ENCODE measurements around the gene CPD. TPM values are rescaled to one million over a fixed set of nuclear protein-coding genes. Genes with fewer than 3 reads are reported as not detected.

Gene CPD
- total RNA-seq, 1 experiment from 2014 or later = 47.9 TPM

DNA sequence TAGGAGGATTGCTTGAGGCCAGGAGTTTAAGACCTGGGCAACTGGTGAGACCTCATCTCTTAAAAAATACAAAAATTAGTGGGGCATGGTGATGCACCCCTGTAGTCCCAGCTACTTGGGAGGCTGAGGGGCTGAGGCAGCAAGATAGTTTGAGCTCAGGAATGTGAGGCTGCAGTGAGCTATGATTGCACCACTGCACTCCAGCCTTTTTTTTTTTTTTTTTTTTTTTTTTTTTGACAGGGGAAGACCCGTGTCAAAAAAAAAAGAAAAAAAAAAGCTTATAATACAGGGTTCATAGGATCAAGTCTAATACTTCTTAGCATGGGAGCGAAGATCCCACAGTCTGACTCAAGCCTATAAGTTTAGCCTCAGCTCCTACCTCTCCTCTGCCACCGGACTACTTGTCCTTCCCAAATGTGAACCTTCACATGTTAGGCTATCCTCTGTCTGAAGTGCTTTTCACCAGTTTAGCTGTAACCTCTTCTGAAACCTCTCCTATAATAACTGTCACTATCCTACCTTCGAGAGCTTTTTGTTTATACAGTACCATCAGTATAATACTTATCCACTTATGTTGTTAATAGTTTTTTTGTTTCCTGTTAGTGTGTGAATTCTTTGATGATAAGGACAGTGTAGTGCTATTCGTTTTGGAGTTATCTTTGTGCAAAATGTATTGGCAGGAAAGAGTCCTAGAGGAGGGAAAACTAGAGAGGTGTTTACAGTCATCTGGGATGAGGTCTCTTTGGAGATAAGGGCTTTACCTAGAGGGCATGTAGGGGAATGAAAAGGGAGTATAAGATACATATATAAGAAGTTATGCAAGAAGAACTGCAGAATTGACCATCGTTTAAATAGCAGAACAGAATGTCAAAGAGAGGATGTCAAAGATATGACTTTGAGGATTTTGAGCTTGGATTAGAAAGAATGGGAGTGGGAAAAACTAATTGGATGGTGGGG, 15.5 kb downstream of the CPD start:
- DNase-seq (ENCODE audit: unreplicated experiment) = no peak
- Mint-ChIP-seq H3K4me1 (ENCODE audit: insufficient read depth, unreplicated experiment) (peaks cover 6% of the 10 kb centered on the region), H3K9me3 (ENCODE audit: unreplicated experiment) (no peaks in the 10 kb centered on the region), H3K27me3 (ENCODE audit: insufficient read depth, unreplicated experiment) (no peaks in the 10 kb centered on the region), H3K27ac (ENCODE audit: low read depth, unreplicated experiment) (no peak overlapping the region), H3K36me3 (ENCODE audit: insufficient read depth, unreplicated experiment) (peaks cover 16% of the 10 kb centered on the region), H3K4me3 (ENCODE audit: unreplicated experiment) (no peak overlapping the region)
- intact Hi-C loops (cut with micrococcal nuclease) = no loop called here
- ChIA-PET POLR2A (interaction anchor here (0.6 to 2.9 kb wide), 5 partner anchors 8 to 71 kb away, joined by 3 to 17 read pairs (median 4); no protein-coding TSS in a partner anchor), CTCF (interaction anchor here (0.6 to 2.1 kb wide), 4 partner anchors 55 to 269 kb away, joined by 3 to 11 read pairs (median 4); no protein-coding TSS in a partner anchor)
- TF ChIP-seq, protein P1, sequence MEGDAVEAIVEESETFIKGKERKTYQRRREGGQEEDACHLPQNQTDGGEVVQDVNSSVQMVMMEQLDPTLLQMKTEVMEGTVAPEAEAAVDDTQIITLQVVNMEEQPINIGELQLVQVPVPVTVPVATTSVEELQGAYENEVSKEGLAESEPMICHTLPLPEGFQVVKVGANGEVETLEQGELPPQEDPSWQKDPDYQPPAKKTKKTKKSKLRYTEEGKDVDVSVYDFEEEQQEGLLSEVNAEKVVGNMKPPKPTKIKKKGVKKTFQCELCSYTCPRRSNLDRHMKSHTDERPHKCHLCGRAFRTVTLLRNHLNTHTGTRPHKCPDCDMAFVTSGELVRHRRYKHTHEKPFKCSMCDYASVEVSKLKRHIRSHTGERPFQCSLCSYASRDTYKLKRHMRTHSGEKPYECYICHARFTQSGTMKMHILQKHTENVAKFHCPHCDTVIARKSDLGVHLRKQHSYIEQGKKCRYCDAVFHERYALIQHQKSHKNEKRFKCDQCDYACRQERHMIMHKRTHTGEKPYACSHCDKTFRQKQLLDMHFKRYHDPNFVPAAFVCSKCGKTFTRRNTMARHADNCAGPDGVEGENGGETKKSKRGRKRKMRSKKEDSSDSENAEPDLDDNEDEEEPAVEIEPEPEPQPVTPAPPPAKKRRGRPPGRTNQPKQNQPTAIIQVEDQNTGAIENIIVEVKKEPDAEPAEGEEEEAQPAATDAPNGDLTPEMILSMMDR (IDR thresholded peaks at IDR 0.05; ENCODE audit: unreplicated experiment) = no peak
- BruUV-seq (replicated peaks) = no TSS peak

DNA sequence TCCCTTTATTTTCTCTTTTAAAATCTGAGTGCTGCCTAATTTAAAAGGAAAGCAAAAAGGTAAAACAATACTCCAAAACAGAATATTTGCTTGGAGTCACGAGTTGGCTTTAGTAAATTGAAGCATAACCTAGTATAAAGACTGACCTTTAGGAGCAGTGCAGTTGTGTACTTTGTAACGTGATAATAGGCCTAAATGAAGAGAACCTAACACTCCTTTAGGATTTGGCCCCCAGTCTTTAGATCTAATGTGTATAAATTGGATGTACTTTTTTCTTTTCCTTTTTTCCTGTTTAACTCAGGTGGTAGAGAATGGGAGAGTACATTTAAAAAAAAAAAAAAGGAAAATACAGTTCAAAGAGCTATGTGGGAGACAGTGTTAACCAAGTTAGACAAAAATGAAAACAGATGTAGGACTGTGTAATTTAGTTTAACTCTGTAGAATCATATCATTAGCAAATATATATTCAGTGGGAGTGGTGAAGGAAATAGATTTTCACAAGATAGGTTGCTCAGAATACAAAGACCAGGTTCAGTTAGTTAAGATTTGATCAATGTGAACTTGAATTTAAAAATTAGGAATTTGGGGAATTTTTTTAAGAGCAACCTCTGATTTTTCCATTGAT, 16.8 kb downstream of the CPD start:
- no peak for DNase-seq (ENCODE audit: unreplicated experiment)
- H3K36me3 Mint-ChIP-seq (ENCODE audit: insufficient read depth, unreplicated experiment) = peaks cover 11% of the 10 kb centered on the region
- no peaks in the 10 kb centered on the region for H3K9me3 Mint-ChIP-seq (ENCODE audit: unreplicated experiment)
- intact Hi-C loops (cut with micrococcal nuclease) = no loop called here
- ChIA-PET CTCF (interaction anchor here (0.7 to 0.9 kb wide), 2 partner anchors 51 to 370 kb away, joined by 3 to 9 read pairs; no protein-coding TSS in a partner anchor), POLR2A (interaction anchor here (0.8 to 2.9 kb wide), 6 partner anchors 8 to 210 kb away, joined by 3 to 17 read pairs (median 4); partner anchors contain the start of gene GOSR1)
- no TSS peak for BruUV-seq (replicated peaks)
- H3K4me1 Mint-ChIP-seq (ENCODE audit: insufficient read depth, unreplicated experiment) = peaks cover 6% of the 10 kb centered on the region
- H3K27ac Mint-ChIP-seq (ENCODE audit: low read depth, unreplicated experiment) = no peak overlapping the region
- H3K4me3 Mint-ChIP-seq (ENCODE audit: unreplicated experiment) = no peak overlapping the region
- TF ChIP-seq, protein P1 (IDR thresholded peaks at IDR 0.05; ENCODE audit: unreplicated experiment) = no peak
- H3K27me3 Mint-ChIP-seq (ENCODE audit: insufficient read depth, unreplicated experiment) = no peaks in the 10 kb centered on the region

DNA sequence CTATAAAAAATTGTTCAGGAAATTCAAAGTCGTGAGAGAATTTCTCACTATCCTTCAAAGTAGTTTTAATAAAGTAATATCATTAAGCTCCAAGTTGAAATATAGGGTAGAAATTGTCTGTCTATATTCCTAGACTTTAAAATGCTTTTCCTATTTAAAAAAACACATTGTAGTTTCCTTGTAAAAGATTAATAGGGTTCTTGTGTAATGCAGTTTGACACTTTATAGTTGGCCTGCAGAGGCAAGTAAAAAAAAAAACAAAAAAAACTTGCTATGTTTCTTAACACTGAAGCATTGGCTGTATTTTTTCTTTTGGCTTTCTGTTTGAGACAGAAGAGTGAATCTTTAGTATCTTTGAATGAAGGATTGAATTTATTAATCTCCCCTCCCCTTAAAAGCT, 17.4 kb downstream of the CPD start:
- H3K36me3 Mint-ChIP-seq (ENCODE audit: insufficient read depth, unreplicated experiment) = peaks cover 5% of the 10 kb centered on the region
- H3K4me3 Mint-ChIP-seq (ENCODE audit: unreplicated experiment) = no peak overlapping the region
- DNase-seq (ENCODE audit: unreplicated experiment) = no peak
- peaks cover 3% of the 10 kb centered on the region for H3K9me3 Mint-ChIP-seq (ENCODE audit: unreplicated experiment)
- BruUV-seq (replicated peaks) = no TSS peak
- no peak overlapping the region for H3K27ac Mint-ChIP-seq (ENCODE audit: low read depth, unreplicated experiment)
- peaks cover 6% of the 10 kb centered on the region for H3K4me1 Mint-ChIP-seq (ENCODE audit: insufficient read depth, unreplicated experiment)
- intact Hi-C loops (cut with micrococcal nuclease) = no loop called here
- no peaks in the 10 kb centered on the region for H3K27me3 Mint-ChIP-seq (ENCODE audit: insufficient read depth, unreplicated experiment)
- ChIA-PET POLR2A (interaction anchor here (0.8 to 1.5 kb wide), 4 partner anchors 11 to 210 kb away, joined by 3 to 4 read pairs (median 3); partner anchors contain the start of gene GOSR1), CTCF (interaction anchor here (0.7 to 0.9 kb wide), 2 partner anchors 52 to 370 kb away, joined by 3 to 9 read pairs; no protein-coding TSS in a partner anchor)
- TF ChIP-seq, protein P1 (IDR thresholded peaks at IDR 0.05; ENCODE audit: unreplicated experiment) = no peak

DNA sequence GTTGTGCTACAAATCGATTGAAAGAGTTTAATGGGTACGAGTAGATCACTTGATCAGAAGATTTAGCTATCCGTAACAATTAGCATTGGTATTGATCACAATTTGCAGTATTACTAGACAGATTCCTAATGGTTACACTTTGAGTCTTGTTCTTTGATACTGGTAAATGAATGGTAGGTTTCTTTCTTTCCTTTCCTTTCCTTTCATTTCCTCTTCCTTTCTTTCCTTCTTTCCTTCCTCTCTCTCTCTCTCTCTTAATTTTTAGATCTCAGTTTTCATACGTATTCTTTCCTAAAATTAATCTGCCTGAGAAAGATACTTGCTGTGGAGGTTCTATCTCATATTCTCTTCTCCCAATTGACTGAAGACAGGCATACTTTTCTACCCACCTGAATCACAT, 17.9 kb downstream of the CPD start:
- peaks cover 8% of the 10 kb centered on the region for H3K9me3 Mint-ChIP-seq (ENCODE audit: unreplicated experiment)
- intact Hi-C loops (cut with micrococcal nuclease) = no loop called here
- H3K4me1 Mint-ChIP-seq (ENCODE audit: insufficient read depth, unreplicated experiment) = peaks cover 6% of the 10 kb centered on the region
- H3K36me3 Mint-ChIP-seq (ENCODE audit: insufficient read depth, unreplicated experiment) = peaks cover under 1% of the 10 kb centered on the region
- no peak overlapping the region for H3K4me3 Mint-ChIP-seq (ENCODE audit: unreplicated experiment)
- H3K27ac Mint-ChIP-seq (ENCODE audit: low read depth, unreplicated experiment) = no peak overlapping the region
- TF ChIP-seq, protein P1 (IDR thresholded peaks at IDR 0.05; ENCODE audit: unreplicated experiment) = no peak
- H3K27me3 Mint-ChIP-seq (ENCODE audit: insufficient read depth, unreplicated experiment) = no peaks in the 10 kb centered on the region
- CTCF ChIA-PET = interaction anchor here (0.9 kb wide), 1 partner anchor 52 kb away, joined by 3 read pairs; no protein-coding TSS in a partner anchor
- no TSS peak for BruUV-seq (replicated peaks)
- POLR2A ChIA-PET = interaction anchor here (0.8 to 1.5 kb wide), 3 partner anchors 16 to 209 kb away, joined by 3 read pairs; partner anchors contain the start of gene GOSR1
- DNase-seq (ENCODE audit: unreplicated experiment) = no peak
